WERI-Rb-1 (cell line): ENCODE results near the gene WNT3.

Source experiments
- DNase-seq: peaks from one replicate; pipeline ENCODE4 v3.0.0-alpha.2; 2020
- H3K27ac ChIP-seq: fragments of 250-450 bp; sonication (Bioruptor Pico); 2 replicates; pipeline ENCODE4 v1.5.1; 2020; ENCODE audit warnings: mild to moderate bottlenecking, moderate library complexity
- H3K27me3 ChIP-seq: fragments of 250-450 bp; sonication (Bioruptor Pico); 2 replicates; pipeline ENCODE4 v1.5.1; 2021; ENCODE audit warnings: mild to moderate bottlenecking, low read depth, moderate library complexity; ENCODE audit not compliant: insufficient read depth, severe bottlenecking
- H3K36me3 ChIP-seq: fragments of 250-450 bp; sonication (Bioruptor Pico); 2 replicates; pipeline ENCODE4 v1.5.1; 2020; ENCODE audit warnings: mild to moderate bottlenecking, moderate library complexity
- H3K4me3 ChIP-seq: 2 replicates; pipeline ENCODE4 v1.5.1; 2011; ENCODE audit warnings: low read depth, mild to moderate bottlenecking, control low read depth, low read length
- H3K9me3 ChIP-seq: fragments of 250-450 bp; sonication (Bioruptor Pico); 2 replicates; pipeline ENCODE4 v1.5.1; 2021; ENCODE audit warnings: mild to moderate bottlenecking, moderate library complexity; ENCODE audit not compliant: severe bottlenecking
- TF ChIP-seq, protein P1 (sequence below): IDR thresholded peaks from 2 replicates; pipeline ENCODE4 v1.5.1; 2011; ENCODE audit warnings: low read depth, mild to moderate bottlenecking, control low read depth, inconsistent platforms, low read length

Gene WNT3

DNA sequence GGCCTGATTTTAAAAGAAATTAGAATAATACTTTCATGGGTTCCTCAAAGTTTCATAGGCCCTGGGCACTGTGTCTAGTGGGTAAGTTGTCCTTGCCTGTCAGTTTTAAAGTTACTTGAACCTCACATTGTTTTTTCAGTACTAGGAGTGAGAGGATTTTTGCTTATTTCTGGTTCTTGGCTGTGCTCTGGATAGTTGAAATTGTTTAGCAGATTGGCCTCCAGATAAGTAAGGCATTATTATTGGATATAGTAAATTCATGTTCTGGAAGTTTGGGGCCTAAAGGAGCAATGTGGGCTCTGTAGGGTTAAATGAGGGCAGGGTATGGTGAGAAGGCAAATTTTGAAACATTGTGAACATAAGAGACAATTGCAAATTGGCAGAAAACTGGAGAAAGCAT lies 78.5 kb downstream of the WNT3 start:
- TF ChIP-seq, protein P1, sequence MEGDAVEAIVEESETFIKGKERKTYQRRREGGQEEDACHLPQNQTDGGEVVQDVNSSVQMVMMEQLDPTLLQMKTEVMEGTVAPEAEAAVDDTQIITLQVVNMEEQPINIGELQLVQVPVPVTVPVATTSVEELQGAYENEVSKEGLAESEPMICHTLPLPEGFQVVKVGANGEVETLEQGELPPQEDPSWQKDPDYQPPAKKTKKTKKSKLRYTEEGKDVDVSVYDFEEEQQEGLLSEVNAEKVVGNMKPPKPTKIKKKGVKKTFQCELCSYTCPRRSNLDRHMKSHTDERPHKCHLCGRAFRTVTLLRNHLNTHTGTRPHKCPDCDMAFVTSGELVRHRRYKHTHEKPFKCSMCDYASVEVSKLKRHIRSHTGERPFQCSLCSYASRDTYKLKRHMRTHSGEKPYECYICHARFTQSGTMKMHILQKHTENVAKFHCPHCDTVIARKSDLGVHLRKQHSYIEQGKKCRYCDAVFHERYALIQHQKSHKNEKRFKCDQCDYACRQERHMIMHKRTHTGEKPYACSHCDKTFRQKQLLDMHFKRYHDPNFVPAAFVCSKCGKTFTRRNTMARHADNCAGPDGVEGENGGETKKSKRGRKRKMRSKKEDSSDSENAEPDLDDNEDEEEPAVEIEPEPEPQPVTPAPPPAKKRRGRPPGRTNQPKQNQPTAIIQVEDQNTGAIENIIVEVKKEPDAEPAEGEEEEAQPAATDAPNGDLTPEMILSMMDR = no peak
- Histone ChIP-seq H3K9me3 (no peaks in the 10 kb centered on the region), H3K36me3 (peaks cover 9% of the 10 kb centered on the region; the same call in 1 of the 2 replicates), H3K27ac (no peak overlapping the region), H3K4me3 (no peak overlapping the region), H3K27me3 (no peaks in the 10 kb centered on the region)
- no peak for DNase-seq

GRCh38 chr17:46738544-46738943 lies 79.9 kb downstream of the WNT3 start:
- Histone ChIP-seq H3K36me3 (peaks cover 9% of the 10 kb centered on the region; the same call in 1 of the 2 replicates), H3K9me3 (no peaks in the 10 kb centered on the region), H3K4me3 (no peak overlapping the region), H3K27ac (no peak overlapping the region), H3K27me3 (no peaks in the 10 kb centered on the region)
- TF ChIP-seq, protein P1 = no peak
- no peak for DNase-seq

- no peaks in the 10 kb centered on the region for H3K9me3 ChIP-seq
- DNase-seq = no peak
- no peak overlapping the region for H3K4me3 ChIP-seq
- TF ChIP-seq, protein P1 = no peak
- H3K27ac ChIP-seq = no peak overlapping the region
- no peaks in the 10 kb centered on the region for H3K27me3 ChIP-seq
- peaks cover 13% of the 10 kb centered on the region for H3K36me3 ChIP-seq
Observed at GRCh38 chr17:46737326-46737725, 81.2 kb downstream of the WNT3 start.

DNA sequence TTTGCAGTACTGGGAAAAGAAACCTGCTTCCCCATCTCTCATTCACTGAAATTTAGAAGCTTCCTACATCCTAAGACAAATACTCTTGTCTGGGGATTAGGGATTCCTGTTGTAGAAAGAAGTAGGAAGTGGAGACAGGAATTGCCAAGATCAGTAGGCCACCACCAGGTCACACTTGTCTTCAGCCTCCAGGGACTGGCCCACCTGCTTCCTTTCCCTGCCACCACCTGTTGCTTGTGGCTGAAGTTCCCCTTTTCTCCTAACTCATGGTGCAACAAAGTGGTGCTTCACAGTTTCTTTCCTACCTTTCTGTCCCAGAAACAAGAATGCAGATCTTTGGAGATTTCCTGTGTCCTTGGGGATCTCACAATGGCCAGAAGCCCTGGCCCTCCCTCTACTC lies 82.4 kb downstream of the WNT3 start:
- Histone ChIP-seq H3K4me3 (no peak overlapping the region), H3K9me3 (no peaks in the 10 kb centered on the region), H3K36me3 (peaks cover 13% of the 10 kb centered on the region), H3K27ac (no peak overlapping the region), H3K27me3 (no peaks in the 10 kb centered on the region)
- TF ChIP-seq, protein P1 = no peak
- DNase-seq = peak; percentile 29

DNA sequence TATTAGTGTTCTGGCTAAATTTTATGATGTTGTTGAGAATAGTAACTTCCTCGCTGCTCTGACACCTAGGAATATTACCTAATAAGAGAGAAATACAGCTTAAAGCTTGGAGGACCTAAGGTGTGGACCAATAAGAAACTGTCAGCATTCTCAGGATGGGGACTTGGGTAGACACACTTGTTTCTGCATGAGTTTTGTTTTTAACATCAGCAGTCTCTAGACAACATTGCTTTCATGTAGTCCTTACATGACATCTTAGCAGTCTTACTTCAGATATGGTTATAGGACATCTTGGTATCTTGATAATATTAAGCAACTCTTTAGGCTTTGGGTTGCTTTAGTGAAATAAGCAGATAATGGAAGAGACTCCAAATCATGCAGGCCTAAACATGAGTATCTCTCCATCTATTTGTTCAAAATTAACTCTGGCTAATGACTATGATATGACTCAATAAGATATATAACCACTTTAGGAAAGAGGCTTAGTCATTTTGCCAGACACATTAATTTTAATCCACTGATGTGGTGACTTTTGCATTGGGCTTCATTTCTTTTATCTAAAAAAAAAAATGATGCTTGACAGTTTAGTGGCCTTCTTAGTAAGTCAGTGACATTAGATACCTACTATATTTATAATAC lies 84.5 kb downstream of the WNT3 start:
- no peaks in the 10 kb centered on the region for H3K9me3 ChIP-seq
- TF ChIP-seq, protein P1 = no peak
- DNase-seq = no peak
- H3K36me3 ChIP-seq = peaks cover 25% of the 10 kb centered on the region
- H3K4me3 ChIP-seq = no peak overlapping the region
- H3K27me3 ChIP-seq = no peaks in the 10 kb centered on the region
- H3K27ac ChIP-seq = no peak overlapping the region

GRCh38 chr17:46732754-46733398 lies 85.6 kb downstream of the WNT3 start:
- Histone ChIP-seq H3K36me3 (peaks cover 25% of the 10 kb centered on the region), H3K27ac (no peak overlapping the region), H3K27me3 (no peaks in the 10 kb centered on the region), H3K9me3 (no peaks in the 10 kb centered on the region), H3K4me3 (no peak overlapping the region)
- TF ChIP-seq, protein P1 = no peak
- no peak for DNase-seq
